ENCODE measurements around the gene WDR86.

Gene WDR86

GRCh38 chr7:151405588-151405987, 4.2 kb downstream of the WDR86 start:
- no peak for DNase-seq

- no peak for DNase-seq
Measured at GRCh38 chr7:151405056-151405455, 4.8 kb downstream of the WDR86 start.

- no peak for DNase-seq
Measured at GRCh38 chr7:151404216-151405011, 5.4 kb downstream of the WDR86 start.

DNA sequence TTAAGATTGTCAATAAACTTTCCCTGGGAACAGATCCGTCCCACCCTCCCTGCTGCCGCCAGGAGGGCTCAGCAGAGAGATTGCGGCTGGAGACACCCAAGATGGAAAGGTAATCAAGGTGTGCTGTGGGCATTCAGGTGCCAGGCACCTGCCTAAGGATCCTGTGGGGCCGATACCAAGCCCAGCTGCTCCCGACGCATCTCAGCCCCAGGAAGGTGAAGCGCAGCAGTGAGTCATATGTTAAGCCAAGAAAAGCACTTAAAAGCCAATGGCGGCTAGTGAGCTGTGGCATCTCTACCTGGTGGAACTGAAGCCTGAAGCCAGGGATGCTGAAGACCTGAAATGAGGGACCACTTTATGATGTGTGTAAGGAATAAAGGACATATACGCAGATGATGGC, 6.1 kb downstream of the WDR86 start:
- DNase-seq, result no peak

- no peak for DNase-seq
Measured at GRCh38 chr7:151402029-151402835, 7.6 kb downstream of the WDR86 start.

DNA sequence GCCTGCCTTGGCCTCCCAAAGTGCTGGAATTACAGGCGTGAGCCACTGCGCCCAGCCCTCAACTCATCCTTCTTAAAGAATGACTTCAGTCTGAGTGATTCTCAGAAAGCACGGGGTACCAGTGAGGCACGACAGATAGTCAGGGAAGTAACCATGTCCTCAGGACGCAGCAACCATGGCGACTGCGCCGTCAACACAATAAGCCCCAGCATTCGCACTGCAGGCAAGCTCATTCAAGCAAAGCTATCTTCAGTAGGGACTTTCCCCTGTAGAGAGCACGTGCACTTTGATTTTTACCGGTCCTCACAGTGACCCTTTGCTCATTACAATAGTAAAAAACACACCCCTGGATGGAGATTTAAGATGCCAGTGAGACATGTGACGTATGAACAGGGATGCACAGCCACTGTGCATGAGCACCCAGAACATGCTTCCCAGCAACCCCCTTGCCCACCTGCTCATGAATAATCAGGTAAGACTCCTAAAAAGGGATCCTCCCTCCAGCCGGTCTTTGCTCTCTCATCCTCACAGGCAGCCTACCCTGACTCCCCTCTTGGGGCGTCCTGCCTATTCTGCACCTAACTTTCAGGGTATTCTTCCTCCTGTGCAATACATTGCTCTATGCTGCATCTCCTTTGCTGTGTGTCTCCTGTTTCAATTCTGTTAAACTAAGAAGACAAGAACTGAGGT, 9.1 kb downstream of the WDR86 start:
- DNase-seq, result no peak

GRCh38 chr7:151399906-151400305, 9.9 kb downstream of the WDR86 start:
- no peak for DNase-seq

DNA sequence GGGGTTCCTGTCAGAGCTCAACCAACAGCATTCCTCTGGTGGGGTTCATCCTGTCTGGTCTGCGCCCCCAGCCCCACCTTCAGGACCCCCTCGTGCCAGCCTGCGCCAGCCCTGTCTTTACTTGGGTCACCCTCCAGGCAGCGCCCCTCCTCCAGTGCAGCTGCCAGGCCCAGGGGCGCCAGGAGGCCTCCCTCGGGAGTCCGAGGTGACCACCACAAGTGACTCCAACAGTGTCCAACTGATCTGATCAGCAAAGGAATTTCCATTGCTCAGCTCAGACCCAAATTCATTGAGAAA, 10.6 kb downstream of the WDR86 start:
- no peak for DNase-seq

- DNase-seq, result no peak
Measured at GRCh38 chr7:151398446-151399304, 11.2 kb downstream of the WDR86 start.

GRCh38 chr7:151397026-151397425, 12.8 kb downstream of the WDR86 start:
- DNase-seq, result no peak

GRCh38 chr7:151396328-151396970, 13.4 kb downstream of the WDR86 start:
- no peak for DNase-seq

DNA sequence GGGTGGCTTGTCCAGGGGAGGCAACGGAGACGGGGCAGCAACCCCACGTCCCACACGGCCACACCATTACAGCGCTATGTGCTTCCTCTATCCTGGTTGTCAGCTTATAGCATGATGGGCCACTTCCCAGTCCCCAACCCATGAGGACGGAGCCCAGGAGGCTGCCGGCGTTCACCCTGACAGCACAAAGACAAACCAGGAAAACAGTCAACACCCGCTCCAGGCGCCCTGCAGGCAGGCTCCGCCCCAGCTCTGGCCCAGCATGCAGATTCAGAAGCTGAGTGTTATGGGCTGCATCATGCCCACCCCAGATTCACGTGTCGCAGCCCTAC, 14.8 kb downstream of the WDR86 start:
- DNase-seq, result no peak

- DNase-seq, result no peak
Measured at GRCh38 chr7:151394076-151395035, 15.5 kb downstream of the WDR86 start.

DNA sequence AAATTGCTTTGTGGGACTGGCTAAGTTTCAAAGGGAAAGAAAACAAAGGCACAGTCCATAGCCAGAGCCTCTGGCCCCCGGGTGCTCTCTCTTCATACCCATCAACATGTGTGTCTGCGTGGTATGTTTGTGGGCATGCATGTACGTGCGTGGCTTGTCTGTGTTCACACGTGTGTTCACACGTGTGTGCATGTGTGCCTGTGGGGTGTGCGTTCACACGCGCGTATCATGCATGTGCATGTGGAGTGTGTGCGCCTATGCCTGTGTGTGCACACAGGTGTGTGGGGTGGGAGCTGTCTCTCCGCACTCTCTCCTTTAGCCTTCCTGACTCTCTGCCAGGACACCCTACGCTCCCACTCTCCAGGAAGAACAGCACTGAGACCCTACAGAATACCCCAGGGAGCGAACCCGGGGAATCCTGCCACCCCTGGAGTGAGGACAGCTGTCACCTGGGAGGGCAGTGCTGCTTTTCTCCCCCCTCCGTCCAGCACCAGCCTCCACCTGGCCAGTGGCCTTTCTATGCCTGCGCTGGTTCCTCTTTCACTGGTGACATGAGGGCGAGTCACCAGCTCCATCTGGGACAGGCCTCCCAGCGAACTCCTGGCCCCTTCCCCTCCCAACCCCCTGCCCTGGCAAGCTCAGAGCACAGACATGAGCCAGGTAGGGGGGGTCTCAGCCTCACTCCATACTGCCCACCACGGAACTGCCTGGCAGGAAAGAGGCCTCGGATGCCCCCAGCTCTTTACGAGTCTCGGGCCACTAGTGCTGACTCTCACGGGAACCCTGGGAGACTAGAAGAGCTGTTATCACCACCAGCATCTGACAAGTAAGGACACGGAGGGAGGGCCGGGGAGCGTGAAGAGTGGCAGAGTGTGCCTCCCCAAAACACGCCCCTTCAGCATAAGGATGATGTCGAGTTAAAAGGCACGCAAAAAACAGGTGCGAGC, 16.5 kb downstream of the WDR86 start:
- no peak for DNase-seq

DNA sequence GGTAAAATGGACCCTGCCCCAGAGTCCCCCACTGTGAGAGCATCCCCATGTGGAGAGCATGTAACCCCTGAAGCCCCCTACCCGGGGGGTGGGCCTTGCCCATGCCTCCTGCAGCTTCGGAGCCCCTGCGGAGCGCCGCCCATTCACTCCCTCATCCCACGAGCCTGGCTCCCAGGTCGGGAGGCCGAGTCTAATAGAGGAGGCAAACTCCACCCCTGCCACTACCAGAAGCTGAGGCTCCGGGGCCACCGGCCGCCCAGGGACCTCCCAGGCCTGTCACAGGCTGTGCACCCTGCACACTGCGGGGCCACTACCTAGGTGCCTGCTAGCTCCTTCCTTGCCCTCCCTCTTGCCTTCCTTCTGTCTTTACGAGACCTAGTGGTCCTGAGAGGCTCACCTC, 17.4 kb downstream of the WDR86 start:
- DNase-seq, result no peak

GRCh38 chr7:151392002-151392401, 17.8 kb downstream of the WDR86 start:
- no peak for DNase-seq

DNA sequence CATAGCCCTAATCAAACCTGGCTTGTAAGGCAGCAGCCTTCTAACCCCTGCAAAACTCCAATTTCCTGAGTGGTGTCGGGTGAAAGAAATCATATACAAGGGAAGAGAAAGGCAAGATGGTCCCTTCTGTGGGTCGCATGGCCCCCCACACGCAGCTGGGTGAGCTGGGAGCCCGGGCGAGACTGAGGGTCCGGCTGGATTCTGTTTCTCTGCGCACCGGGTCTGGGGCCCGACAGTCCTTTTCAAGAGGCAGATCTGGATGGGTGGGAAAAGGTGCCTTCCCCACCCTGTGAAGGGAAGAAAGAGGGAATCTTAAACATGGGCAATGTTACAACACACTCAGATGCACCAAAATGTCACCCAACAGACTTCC, 18.5 kb downstream of the WDR86 start:
- DNase-seq, result no peak

DNA sequence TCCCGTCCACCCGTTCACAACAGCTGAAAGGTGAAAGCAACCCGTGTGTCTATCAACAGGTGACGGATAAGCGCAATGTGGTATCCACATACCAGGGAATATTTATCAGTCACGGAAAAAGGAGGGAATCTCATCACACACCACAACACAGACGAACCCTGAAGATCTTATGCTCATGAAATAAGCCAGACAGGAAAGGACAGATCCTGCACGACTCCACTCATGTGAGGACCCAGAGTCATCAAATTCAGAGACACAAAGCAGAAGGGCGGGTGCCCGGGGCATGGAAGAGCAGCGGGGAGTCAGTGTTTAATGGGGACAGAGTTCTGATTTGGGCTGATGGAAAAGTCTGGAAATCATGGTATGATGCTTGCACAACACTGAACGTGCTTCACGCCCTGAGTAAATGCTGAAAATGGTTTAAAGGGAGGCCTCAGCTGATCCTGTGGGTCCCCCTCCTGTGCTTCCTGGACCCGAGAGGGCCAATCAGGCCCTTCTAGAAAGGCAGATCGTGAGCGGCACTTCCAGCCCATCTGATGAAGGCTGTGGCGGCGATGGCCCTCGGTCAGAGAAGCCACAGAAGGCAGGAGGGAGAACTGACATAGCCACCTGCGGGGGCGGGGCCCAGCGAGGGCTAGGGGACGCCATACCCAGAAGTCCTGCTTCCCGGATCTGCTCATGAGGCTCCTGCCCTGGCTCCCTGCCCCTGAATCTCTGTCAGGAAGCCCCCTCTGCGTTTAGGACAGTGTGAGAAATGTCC, 19.1 kb downstream of the WDR86 start:
- no peak for DNase-seq

All from activated effector memory CD4-positive, alpha-beta T cell treated with anti-CD3 and anti-CD28 coated beads, Interleukin-2, amount 50 U/mL, for 16 hours (primary cell).